ENCODE measurements around the gene NINJ2. TPM values are rescaled to one million over a fixed set of nuclear protein-coding genes. Genes with fewer than 3 reads are reported as not detected.

NINJ2 gene
- total RNA-seq, 1 experiment from 2014 or later: 5.0 TPM

DNA sequence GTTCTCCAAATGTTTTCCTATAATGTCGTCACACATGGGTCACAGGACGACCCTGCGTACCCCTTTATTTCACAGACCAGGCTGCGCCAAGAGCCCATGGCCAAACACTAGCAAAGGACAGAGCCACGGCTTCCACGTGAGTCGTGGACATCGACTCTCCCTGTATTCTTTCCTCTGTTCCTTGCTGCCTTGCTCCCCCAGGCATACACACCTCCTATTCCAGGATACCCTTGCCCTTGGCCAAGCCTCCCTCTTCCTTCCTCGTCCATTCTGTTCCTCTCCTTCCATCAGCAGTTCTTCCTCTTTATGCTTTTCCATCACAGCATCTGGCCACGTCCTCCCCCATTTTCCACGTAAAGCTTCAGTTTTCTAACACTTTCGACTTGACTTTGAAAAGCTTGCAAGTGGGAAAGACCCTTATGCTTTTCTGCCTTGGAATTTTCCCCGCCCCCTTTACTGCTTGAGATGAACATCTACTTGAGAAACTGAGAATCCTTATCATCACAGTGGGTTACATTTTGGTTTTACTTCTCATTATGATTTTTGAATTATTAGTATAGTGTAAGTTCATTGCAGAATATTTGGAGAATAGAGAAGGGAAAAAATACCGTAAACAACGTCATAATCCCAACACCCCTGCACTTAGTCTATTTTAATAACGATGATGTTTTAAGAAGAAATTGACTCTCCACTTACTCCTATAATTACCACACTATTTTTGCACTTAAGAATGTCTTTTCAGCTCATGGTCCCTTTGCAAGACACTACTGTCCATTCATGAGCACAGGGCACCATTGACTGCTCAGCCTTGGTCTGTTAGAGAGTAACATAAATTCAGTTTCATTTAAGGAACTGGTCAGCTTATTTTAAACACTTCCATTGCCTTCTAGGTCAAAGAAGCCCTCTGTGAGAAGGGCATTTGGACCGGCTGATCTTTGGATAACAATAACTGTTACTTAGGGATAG, 15.8 kb upstream of the NINJ2 start:
- in situ Hi-C loops (cut with HindIII; ENCODE audit: low sequenced_read_pairs): loop anchor here (5.0 kb wide), 1 partner anchor 53 kb away; no protein-coding TSS in a partner anchor
- DNase-seq (ENCODE audit: low spot score): no peak

DNA sequence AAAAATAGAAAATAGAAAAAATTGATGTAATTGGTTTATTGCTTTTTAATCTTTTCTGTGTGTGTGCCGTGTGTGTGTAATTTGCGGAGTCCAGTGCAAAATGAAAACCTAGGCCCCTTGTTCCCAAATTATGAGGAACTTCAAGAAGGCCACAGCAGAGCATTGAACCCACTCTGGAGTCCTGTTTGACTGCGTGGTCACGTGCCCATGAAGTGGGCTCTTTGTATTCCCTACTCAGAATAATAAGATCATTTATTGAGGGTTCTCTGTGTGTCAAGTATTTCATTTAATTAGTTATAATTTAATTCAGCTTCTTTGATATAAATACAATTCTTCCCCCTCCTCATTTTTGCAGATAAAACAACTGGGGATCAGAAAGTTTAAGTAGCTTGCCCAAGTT, 12.3 kb upstream of the NINJ2 start:
- in situ Hi-C loops (cut with HindIII; ENCODE audit: low sequenced_read_pairs): loop anchor here (5.0 kb wide), 1 partner anchor 57 kb away; no protein-coding TSS in a partner anchor
- DNase-seq (ENCODE audit: low spot score): no peak

DNA sequence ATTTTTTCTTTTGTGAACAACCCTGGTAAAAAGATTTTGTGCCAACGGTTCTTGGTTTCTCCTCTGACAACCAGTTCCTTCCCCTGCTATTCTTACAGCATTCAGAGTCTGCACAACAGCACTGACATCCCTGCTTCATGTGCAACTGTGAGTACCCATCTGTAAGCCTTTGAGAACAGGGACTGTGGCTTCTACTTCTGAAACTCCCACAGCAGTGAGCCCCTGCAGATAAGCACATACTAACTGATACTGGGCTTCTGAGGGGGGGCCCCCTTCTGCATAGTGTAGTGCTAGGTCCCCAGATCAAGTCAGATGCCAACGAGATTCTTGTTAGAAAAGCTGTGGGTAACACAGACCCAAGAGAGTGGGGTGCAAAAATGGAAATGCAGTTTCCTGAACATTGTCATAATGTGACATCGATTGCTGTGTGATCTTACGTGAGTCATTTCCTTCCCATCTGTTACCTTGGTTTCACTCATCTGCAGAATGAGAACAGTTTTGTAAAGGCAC, 11.1 kb upstream of the NINJ2 start:
- no peak for DNase-seq (ENCODE audit: low spot score)
- in situ Hi-C loops (cut with HindIII; ENCODE audit: low sequenced_read_pairs): no loop called here

DNA sequence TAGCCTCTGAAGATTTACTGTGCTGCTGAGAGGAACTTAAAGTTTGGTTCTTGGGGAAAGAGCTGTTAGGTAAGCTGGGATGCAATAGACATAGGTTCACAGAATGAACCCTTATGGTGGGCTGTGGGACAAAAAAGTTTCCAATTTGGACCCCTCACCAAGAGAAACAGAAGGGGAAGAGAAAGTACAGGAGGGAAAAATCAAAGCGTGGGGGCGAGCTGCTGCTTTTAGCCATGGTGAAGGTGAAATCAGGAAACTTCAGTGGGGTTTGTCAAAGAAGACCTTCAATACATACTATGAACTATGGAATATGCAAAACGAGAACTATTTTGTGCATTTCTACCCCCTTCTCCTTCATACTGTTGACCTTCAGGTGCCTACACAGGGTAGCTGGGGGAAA, 10.6 kb upstream of the NINJ2 start:
- in situ Hi-C loops (cut with HindIII; ENCODE audit: low sequenced_read_pairs): no loop called here
- DNase-seq (ENCODE audit: low spot score): no peak

DNA sequence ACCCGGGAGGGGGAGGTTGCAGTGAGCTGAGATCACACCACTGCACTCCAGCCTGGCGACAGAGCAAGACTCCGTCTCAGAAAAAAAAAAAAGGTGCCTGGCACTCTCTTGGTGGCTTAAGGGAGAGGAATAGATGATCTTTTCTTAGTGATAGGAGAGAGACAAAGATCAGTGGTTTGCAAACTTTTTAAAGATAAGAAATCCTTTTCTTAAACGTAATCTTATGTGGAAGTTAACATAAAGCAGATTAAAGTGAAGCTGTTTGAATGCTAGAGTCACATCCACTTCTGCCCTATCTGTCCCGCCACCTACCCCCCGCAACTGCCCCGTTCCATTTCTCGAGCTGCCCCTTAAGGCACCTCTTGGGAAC, 6.3 kb upstream of the NINJ2 start:
- in situ Hi-C loops (cut with HindIII; ENCODE audit: low sequenced_read_pairs): no loop called here

DNA sequence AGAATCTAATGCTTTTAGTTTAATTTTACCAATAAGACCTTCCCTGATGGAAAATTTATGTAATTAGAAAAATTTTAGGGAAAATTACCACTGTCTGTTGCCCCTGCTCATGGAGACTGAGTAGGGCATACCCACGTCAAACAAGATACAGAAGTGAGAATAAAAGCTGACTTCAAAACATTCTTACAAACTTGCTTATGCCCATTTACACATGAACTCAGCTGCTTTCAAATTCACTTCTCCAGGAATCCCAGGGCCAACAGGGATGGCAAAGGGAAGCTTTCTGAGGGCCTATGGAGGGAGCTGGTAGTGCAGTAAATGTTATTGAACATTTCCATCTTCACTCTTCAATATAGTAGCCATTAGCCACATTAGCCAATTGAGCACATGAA, 4.8 kb upstream of the NINJ2 start:
- DNase-seq (ENCODE audit: low spot score): no peak
- in situ Hi-C loops (cut with HindIII; ENCODE audit: low sequenced_read_pairs): no loop called here

More for the DNA sequence above, 6.3 kb upstream of the NINJ2 start:
- no peak for DNase-seq (ENCODE audit: low spot score)

DNA sequence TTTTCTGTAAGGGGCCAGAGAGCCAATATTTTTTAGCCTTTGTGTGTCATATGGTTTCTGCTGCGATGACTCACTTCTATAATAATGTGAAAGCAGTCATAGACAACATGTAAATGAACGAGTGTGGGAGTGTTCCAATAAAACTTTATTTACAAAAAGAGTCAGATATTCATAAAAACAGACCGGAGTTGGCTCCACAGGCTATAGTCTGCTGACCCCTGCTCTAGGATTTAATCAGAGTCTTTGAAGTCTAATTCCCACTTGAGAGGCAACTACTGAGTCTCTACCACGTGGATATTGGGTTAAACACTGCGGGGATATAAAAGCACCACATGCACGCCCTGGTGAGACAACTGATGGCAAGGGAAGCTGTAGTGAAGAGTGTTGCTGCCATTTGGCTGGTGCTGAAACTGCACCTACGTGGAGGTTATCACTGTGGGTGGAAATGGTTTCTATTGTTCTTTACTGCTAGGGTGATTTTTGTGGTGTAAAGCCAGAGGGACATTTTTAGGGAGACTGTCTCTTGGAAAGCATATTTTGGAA, 3.6 kb upstream of the NINJ2 start:
- DNase-seq (ENCODE audit: low spot score): no peak
- in situ Hi-C loops (cut with HindIII; ENCODE audit: low sequenced_read_pairs): no loop called here

DNA sequence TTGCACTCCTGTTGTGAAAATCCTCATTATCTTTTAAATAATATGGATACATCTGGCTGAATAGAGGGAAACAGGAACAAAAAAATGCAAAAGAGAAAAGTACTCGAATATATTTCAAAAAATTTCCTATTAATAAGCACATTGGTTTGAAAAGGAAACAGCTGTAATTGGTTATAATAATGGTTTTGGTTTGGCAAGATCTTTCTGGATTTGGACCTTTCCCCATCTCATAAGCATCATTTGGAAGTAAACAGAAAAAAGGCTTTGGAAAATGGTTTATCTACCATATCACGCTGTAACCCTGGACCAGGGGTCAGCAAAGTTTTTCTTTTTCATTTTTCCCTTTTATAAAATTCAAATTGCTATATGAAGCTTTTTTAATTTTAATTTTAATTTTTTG, 2.8 kb upstream of the NINJ2 start:
- in situ Hi-C loops (cut with HindIII; ENCODE audit: low sequenced_read_pairs): no loop called here
- no peak for DNase-seq (ENCODE audit: low spot score)

DNA sequence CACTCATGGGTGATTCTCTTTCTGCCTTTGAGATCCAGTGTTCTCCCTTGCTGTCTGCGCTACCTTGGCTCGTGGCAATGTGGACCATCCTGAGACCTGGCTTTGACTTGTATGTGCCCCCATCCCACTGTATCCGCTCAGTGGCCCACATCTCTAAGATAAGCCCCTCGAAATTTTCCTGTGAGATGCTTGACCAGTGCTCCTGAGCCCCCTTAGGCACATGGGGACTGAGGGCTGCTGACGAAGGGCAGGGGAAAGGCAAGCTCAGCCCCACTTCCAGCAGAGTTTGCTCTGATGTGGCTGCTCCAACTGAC, 1.5 kb upstream of the NINJ2 start:
- in situ Hi-C loops (cut with HindIII; ENCODE audit: low sequenced_read_pairs): no loop called here
- no peak for DNase-seq (ENCODE audit: low spot score)

DNA sequence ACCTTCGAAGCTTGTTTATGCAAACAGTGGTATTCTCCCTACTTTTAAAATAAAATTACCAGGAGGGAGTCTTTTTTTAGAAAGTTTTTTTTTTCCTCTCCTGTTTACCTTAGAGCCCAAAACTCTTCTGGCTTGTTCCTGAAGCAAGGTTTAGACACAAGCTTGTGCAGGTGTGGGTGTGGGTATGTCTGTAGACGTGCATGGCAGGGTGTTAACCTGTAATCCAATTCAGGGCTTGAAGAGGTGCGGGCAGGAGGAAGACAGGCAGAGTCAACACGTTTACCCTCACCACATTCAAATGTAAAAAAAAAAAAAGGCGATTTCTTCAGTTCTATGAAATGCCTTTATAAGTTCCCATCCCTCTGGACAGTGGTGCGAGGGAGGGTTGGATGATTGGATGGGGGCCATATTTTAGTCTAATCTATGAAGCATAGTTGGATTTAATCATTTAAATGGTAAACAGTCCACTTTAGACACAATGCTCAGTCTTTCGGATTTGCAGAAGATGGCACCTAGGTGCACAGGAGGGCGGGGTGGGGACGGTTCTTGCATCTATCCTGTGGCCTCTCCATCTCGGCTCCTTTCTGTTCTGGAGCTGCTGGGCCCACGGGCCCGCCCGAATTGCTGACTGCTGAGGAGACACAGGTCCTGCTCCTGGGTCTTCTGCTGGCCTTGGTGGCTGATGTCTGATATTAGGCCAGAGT, 982 bp upstream of the NINJ2 start:
- in situ Hi-C loops (cut with HindIII; ENCODE audit: low sequenced_read_pairs): no loop called here
- DNase-seq (ENCODE audit: low spot score): no peak

DNA sequence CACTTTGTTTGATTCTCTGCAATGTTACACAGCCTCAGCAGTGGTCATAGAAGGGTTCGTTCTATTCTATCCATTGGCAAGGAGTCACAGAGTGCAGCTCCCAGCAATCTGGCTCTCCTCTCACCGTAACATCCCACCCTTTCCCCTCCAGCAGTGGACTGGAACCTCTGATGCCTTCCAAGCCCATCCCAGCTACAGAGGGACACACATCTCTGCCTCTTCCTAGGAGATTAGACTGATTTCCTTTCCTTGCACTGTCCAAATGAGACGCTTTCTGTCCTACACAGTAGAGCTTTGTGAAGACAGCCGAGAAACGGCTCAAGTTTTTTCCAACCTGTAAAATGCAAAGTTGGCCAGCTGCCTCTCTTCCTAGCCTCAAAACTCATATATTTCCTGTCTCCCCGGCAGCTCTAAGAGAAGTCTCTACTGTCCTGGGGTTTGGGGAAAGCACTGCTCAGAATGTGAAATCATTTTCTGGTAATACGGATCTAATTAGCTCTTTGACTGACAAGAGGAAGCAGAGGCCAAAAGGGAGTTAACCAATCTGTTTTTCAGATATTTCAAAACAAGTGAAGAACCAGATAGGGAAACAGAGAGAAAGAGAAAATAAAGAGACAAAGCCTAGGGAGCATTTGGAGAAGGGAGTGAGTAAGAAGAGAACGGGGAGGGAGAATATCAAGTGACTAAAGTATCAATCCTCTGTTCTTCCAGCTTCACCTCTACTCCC, 516 bp downstream of the NINJ2 start:
- in situ Hi-C loops (cut with HindIII; ENCODE audit: low sequenced_read_pairs): no loop called here
- DNase-seq (ENCODE audit: low spot score): peak; percentile 17

DNA sequence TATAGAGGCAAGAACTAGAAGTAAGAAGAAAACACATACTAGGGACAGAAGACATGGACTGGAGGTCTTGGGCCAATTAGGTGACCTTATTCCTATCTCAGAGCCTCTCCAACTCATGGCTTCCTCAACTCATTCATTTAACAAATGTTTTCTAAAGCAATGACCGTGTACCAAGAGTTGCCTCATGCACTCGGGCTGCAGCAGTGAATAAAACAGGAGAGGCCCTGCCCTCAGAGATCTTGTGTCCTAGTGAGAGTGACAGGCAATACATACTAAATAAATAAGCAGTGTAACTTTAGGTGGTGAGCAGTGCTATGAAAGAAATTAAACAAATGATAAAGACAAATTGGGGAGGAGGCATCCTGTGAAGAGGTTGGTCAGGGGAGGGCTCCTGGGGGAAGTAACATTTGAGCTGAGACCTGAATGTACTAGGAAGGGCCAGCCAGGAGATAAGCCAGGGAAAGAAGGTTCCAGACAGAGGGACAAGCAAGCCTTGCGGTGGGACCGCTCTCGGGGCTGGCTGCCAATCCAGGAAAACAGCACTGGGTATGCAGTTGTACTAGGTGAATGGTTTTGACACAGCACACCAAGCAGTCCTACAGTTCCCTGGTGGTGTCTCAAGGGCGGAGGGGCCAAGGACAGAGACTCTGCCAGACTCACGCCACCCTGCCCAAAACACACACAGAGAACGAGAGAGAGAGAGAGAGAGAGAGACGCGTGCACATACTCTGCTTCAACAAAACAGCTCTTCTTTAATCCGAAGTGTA, 1.3 kb downstream of the NINJ2 start:
- DNase-seq (ENCODE audit: low spot score): no peak
- in situ Hi-C loops (cut with HindIII; ENCODE audit: low sequenced_read_pairs): no loop called here

DNA sequence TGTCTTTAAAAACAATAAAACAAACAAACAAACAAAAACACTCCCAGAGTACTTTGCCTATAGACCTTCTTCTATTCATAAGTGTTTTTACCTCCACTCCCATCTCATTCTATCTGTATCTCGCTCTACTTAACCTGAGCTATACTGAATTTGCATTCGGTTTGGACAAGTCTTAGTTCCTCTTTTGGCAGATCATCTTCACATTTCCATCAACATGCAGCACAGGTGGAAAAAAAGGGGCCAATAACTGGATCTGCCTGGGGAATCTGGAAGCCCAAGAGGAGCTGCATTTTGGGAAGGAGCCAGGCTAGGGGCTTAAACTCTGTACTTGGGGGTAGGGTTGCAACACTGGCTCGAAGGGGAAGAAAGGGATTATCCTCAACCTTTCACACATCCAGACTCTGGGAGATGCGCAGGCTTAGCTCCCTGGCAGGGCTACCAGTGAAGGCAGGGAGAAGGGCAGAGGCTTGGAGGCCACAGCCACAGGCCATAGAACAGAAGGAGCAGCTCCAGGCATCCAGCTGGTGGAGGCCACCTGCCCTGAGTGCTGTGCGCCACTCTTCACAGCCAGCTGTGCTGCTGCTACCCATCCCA, 4.1 kb downstream of the NINJ2 start:
- DNase-seq (ENCODE audit: low spot score): no peak
- in situ Hi-C loops (cut with HindIII; ENCODE audit: low sequenced_read_pairs): no loop called here

DNA sequence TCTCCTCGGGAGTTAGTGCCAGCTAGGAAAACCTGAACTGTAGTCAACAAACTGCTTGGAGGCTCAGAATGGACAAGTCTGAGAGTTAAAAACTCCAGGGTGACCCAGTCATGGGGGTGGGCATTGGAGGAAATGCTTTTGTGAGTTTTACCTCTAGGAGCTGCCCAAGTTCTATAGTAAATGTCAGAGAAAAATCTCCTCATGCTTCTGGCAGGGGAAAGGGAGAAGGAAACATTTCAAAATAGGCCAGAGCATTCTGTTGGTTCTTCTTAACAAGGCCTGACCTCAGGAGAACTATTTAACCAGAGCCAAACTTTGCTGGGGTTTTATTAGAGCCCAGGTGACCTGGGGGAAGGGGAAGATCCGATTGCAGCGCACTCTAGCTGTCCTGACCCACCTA, 12.3 kb downstream of the NINJ2 start:
- no peak for DNase-seq (ENCODE audit: low spot score)
- in situ Hi-C loops (cut with HindIII; ENCODE audit: low sequenced_read_pairs): no loop called here

DNA sequence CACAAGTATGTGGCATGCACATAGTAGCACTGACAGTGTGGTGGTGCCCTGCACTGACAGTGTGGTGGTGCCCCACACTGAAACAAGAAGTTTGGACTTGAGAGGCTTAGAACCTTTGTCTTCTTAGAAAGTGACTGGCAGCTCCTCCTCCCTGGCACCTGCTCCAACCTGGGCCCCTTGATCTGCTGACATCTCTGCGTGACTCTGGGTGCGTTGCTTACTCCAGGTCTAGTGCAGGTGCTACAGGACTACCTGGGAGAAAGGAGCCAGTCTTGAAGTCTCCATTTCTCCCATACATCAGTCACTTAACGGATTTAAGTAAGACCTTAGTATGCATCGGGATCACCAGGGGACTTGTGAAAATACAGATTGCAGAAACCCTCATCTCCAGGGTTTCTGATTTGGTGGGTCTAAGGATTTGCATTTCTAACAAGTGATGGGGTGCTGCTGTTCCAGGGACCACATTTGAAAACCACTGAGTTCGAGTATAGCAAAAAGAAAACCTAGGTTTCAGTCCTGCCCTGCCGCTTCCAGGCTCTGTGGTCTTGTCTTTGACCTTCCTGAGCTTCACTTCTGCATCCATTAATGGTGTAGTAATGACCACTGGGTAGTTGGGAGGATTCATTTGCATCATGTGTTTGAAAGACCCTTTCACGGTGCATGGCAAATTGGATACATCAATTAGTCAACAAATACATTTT, 15.7 kb downstream of the NINJ2 start:
- no peak for DNase-seq (ENCODE audit: low spot score)
- in situ Hi-C loops (cut with HindIII; ENCODE audit: low sequenced_read_pairs): no loop called here

DNA sequence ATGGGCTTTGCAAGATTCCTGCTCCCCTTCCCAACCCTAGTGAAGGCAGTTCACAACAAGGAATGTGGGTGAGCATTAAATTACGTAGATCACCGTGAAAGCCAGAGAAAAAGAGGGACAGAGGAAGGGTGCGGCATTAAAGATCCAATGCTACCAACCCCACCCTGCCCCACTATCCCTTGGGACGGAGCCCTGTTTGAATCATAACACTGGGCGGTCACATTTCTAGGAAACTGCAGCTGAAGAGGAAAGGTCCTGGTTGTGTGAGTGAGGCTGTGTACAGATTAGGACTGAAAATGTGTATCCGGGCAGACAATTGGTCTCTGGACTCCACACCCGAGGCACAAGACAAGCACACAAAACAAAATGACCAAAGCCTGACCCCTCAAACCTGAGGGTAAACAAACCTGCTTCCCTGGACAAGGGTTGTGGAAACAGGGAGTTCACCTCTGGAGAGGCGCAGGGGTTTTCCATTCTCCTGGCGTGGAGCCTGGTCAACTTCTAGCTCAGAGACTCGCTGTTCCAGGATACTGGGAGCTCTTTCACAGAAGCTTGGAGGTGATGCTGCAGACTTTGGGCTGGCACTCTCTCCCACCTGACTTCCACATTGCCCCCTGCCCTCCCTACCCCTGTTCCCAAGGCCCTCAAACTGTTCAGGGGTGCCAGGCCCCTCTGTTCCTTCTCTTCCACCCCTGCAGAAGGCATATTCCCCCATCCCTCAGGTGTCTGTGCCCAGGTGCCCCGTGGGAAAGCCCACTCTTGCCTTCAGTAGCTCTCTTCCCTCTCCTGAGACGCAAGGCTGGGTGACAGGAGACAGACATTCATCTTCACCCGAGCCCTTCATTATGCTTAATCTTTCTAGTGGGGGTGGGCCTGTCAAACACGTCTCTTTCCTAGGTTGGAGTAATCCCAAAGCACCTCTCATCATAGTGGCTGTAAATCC, 16.5 kb downstream of the NINJ2 start:
- in situ Hi-C loops (cut with HindIII; ENCODE audit: low sequenced_read_pairs): no loop called here
- peak; percentile 48 for DNase-seq (ENCODE audit: low spot score)

DNA sequence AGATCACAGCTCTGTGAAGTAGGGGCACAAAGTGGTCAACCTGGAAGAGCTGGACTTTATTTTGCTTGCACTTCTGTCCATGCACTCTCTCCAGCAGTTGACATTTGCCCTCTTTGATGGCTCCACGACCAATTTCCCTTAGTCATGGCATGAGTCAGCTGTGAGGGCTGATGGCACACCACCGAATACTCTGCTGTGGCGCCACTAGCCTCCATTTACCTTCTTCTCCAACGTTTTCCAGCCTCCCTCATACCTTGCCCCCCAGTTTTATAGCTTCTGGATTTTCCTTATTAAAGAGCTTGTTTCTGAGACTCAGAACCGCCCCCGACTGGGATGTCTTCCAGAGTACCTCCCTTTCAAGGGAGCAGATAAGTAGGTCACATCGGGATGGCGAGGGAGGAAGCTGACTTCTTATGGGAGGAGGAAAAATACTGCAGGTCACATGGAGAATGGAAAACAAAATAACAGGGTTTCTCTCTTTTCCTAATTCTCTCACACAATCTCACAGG, 17.6 kb downstream of the NINJ2 start:
- in situ Hi-C loops (cut with HindIII; ENCODE audit: low sequenced_read_pairs): no loop called here

More for the DNA sequence above, 17.6 kb downstream of the NINJ2 start:
- peak; percentile 97 for DNase-seq (ENCODE audit: low spot score)
